Frontal cortex (tissue), 4 donors: ENCODE measurements around the gene RANBP9. TPM values are rescaled to one million over a fixed set of nuclear protein-coding genes. Genes with fewer than 3 reads are reported as not detected.

Experiments used
- DNase-seq, 2 donors: peaks; one replicate each; pipeline ENCODE4 v3.0.0; 2012; ENCODE audit warnings: low spot score in 2 of 2
- FAIRE-seq: peaks from 2 replicates; lab custom pipeline; 2012; peaks lifted over from hg19 to GRCh38; lab: Jason Lieb, UNC
- total RNA-seq: library from RNA; depleted of rRNA; stranded (reverse); fragments of >200 nt; gene quantifications from one replicate; pipeline ENCODE4 v1.2.3, GENCODE V29; 2014
- donor health status: control.
- donor health status: control.
- donor health status: control.

Gene RANBP9
- total RNA-seq, 1 donor from 2014 or later = 91.3 TPM

GRCh38 chr6:13662651-13663334 lies 48.8 kb downstream of the RANBP9 start:
- FAIRE-seq (no peak), DNase-seq (no peak)

- FAIRE-seq (no peak), DNase-seq (no peak)
Measured at GRCh38 chr6:13661647-13662046, 50.0 kb downstream of the RANBP9 start.

- DNase-seq (no peak), FAIRE-seq (no peak)
Measured at GRCh38 chr6:13660893-13661292, 50.7 kb downstream of the RANBP9 start.

- FAIRE-seq (no peak), DNase-seq (no peak)
Measured at GRCh38 chr6:13660273-13660672, 51.4 kb downstream of the RANBP9 start.

- FAIRE-seq = no peak
- DNase-seq = no peak
Measured at GRCh38 chr6:13655700-13656099, 55.9 kb downstream of the RANBP9 start.

- DNase-seq = no peak
- no peak for FAIRE-seq
Measured at GRCh38 chr6:13654496-13654895, 57.1 kb downstream of the RANBP9 start.

GRCh38 chr6:13653296-13653695 lies 58.3 kb downstream of the RANBP9 start:
- FAIRE-seq (no peak), DNase-seq (no peak)

- no peak for FAIRE-seq
Measured at GRCh38 chr6:13649393-13649792, 62.2 kb downstream of the RANBP9 start.

GRCh38 chr6:13648850-13649249 lies 62.8 kb downstream of the RANBP9 start:
- FAIRE-seq = no peak
- no peak for DNase-seq

More at GRCh38 chr6:13649393-13649792, 62.2 kb downstream of the RANBP9 start:
- no peak for DNase-seq

- DNase-seq (no peak), FAIRE-seq (no peak)
Measured at GRCh38 chr6:13643125-13643524, 68.5 kb downstream of the RANBP9 start.

- DNase-seq (no peak), FAIRE-seq (peak; percentile 87)
Measured at GRCh38 chr6:13641315-13641714, 70.3 kb downstream of the RANBP9 start.

- FAIRE-seq (no peak), DNase-seq (no peak)
Measured at GRCh38 chr6:13638626-13639025, 73.0 kb downstream of the RANBP9 start.

GRCh38 chr6:13638014-13638413 lies 73.6 kb downstream of the RANBP9 start:
- FAIRE-seq (no peak), DNase-seq (no peak)

GRCh38 chr6:13635948-13636658 lies 75.5 kb downstream of the RANBP9 start:
- no peak for FAIRE-seq

GRCh38 chr6:13633343-13633742 lies 78.3 kb downstream of the RANBP9 start:
- DNase-seq (no peak), FAIRE-seq (no peak)

More at GRCh38 chr6:13635948-13636658, 75.5 kb downstream of the RANBP9 start:
- DNase-seq = no peak

GRCh38 chr6:13630499-13630898 lies 81.1 kb downstream of the RANBP9 start:
- DNase-seq (no peak), FAIRE-seq (no peak)

- FAIRE-seq (no peak), DNase-seq (no peak)
Measured at GRCh38 chr6:13629459-13630116, 82.0 kb downstream of the RANBP9 start.

- DNase-seq (no peak), FAIRE-seq (no peak)
Measured at GRCh38 chr6:13624871-13625288, 86.8 kb downstream of the RANBP9 start.

- no peak for DNase-seq
- FAIRE-seq = no peak
Measured at GRCh38 chr6:13617066-13617465, 94.6 kb downstream of the RANBP9 start.

- FAIRE-seq = no peak
Measured at GRCh38 chr6:13615792-13616120, 95.9 kb downstream of the RANBP9 start.

More at GRCh38 chr6:13615792-13616120, 95.9 kb downstream of the RANBP9 start:
- peak in 1 of 2 donors; percentile 40 for DNase-seq
